ENCODE measurements around the gene PHOSPHO2.

The PHOSPHO2 gene
- 0 to 6.3 (median 1.5) reads per million in 9 experiments for total RNA-seq

- H3K27me3 Mint-ChIP-seq: no peaks in the 10 kb centered on the region
- peak within 1 kb of the TSS; percentile 87 to 97 for H3K4me3 Mint-ChIP-seq
- H3K9me3 Mint-ChIP-seq: peaks cover 0 to 6% of the 10 kb centered on the region in 2 donors
- H3K36me3 Mint-ChIP-seq (ENCODE audit: insufficient read depth): peaks cover 35% of the 10 kb centered on the region
- peak within 1 kb of the TSS; percentile 99 to 100 for H3K27ac Mint-ChIP-seq
- ATAC-seq (replicated peaks) (peak; percentile 89), DNase-seq (peak; percentile 99)
- peaks cover 4 to 14% of the 10 kb centered on the region in 2 donors for H3K4me1 Mint-ChIP-seq (ENCODE audit: low read depth in 2 of 2)
These were observed at the start of gene PHOSPHO2, which contains the start of gene CFAP210 for GRCh38 chr2:169694113-169694893. Gene PHOSPHO2 (plus strand): TSS chr2:169694469. CDS start chr2:169700972, 6,503 bp downstream. Gene CFAP210 (minus strand): TSS chr2:169694405. CDS start chr2:169694327, 78 bp downstream.

- no peaks in the 10 kb centered on the region for H3K36me3 Mint-ChIP-seq (ENCODE audit: insufficient read depth)
These were observed 46.8 kb upstream of the PHOSPHO2 start for GRCh38 chr2:169647496-169647895.

GRCh38 chr2:169649278-169649677, 45.0 kb upstream of the PHOSPHO2 start:
- DNase-seq: no peak

More at GRCh38 chr2:169647496-169647895, 46.8 kb upstream of the PHOSPHO2 start:
- Mint-ChIP-seq H3K27ac (no peak overlapping the region), H3K4me1 (ENCODE audit: low read depth in 2 of 2) (no peaks in the 10 kb centered on the region), H3K9me3 (no peaks in the 10 kb centered on the region), H3K4me3 (no peak overlapping the region), H3K27me3 (peaks cover 0 to 7% of the 10 kb centered on the region in 2 donors)
- DNase-seq: no peak
- no peak for ATAC-seq (replicated peaks)

GRCh38 chr2:169653636-169654035, 40.6 kb upstream of the PHOSPHO2 start:
- no peaks in the 10 kb centered on the region for H3K4me1 Mint-ChIP-seq (ENCODE audit: low read depth in 2 of 2)
- DNase-seq (no peak), ATAC-seq (replicated peaks) (no peak)
- H3K27me3 Mint-ChIP-seq: peaks cover 11 to 28% of the 10 kb centered on the region in 2 donors
- H3K4me3 Mint-ChIP-seq: no peak overlapping the region
- no peak overlapping the region for H3K27ac Mint-ChIP-seq
- no peaks in the 10 kb centered on the region for H3K36me3 Mint-ChIP-seq (ENCODE audit: insufficient read depth)
- H3K9me3 Mint-ChIP-seq: no peaks in the 10 kb centered on the region

More at GRCh38 chr2:169649278-169649677, 45.0 kb upstream of the PHOSPHO2 start:
- H3K4me1 Mint-ChIP-seq (ENCODE audit: low read depth in 2 of 2): no peaks in the 10 kb centered on the region
- H3K27ac Mint-ChIP-seq: no peak overlapping the region
- H3K27me3 Mint-ChIP-seq: peaks cover 11 to 21% of the 10 kb centered on the region in 2 donors
- ATAC-seq (replicated peaks): no peak
- no peaks in the 10 kb centered on the region for H3K36me3 Mint-ChIP-seq (ENCODE audit: insufficient read depth)
- H3K9me3 Mint-ChIP-seq: no peaks in the 10 kb centered on the region
- no peak overlapping the region for H3K4me3 Mint-ChIP-seq

GRCh38 chr2:169656164-169656563, 38.1 kb upstream of the PHOSPHO2 start:
- Mint-ChIP-seq H3K27ac (no peak overlapping the region), H3K36me3 (ENCODE audit: insufficient read depth) (no peaks in the 10 kb centered on the region), H3K9me3 (no peaks in the 10 kb centered on the region), H3K4me3 (no peak overlapping the region), H3K4me1 (ENCODE audit: low read depth in 2 of 2) (no peaks in the 10 kb centered on the region), H3K27me3 (peaks cover 13 to 28% of the 10 kb centered on the region in 2 donors)
- DNase-seq (no peak), ATAC-seq (replicated peaks) (no peak)

GRCh38 chr2:169658877-169659276, 35.4 kb upstream of the PHOSPHO2 start:
- no peaks in the 10 kb centered on the region for H3K9me3 Mint-ChIP-seq
- H3K4me1 Mint-ChIP-seq (ENCODE audit: low read depth in 2 of 2): no peaks in the 10 kb centered on the region
- DNase-seq: no peak
- H3K4me3 Mint-ChIP-seq: no peak overlapping the region
- no peaks in the 10 kb centered on the region for H3K36me3 Mint-ChIP-seq (ENCODE audit: insufficient read depth)
- no peak overlapping the region for H3K27ac Mint-ChIP-seq
- peaks cover 7 to 11% of the 10 kb centered on the region in 2 donors for H3K27me3 Mint-ChIP-seq
- no peak for ATAC-seq (replicated peaks)

- DNase-seq: no peak
- Mint-ChIP-seq H3K36me3 (ENCODE audit: insufficient read depth) (no peaks in the 10 kb centered on the region), H3K4me3 (no peak overlapping the region), H3K27ac (no peak overlapping the region), H3K27me3 (peaks cover 7% of the 10 kb centered on the region in 2 donors), H3K4me1 (ENCODE audit: low read depth in 2 of 2) (no peaks in the 10 kb centered on the region), H3K9me3 (no peaks in the 10 kb centered on the region)
- no peak for ATAC-seq (replicated peaks)
These were observed 34.9 kb upstream of the PHOSPHO2 start for GRCh38 chr2:169659320-169659719.

- DNase-seq: no peak
- H3K9me3 Mint-ChIP-seq: no peaks in the 10 kb centered on the region
- H3K27ac Mint-ChIP-seq: no peak overlapping the region
- H3K36me3 Mint-ChIP-seq (ENCODE audit: insufficient read depth): no peaks in the 10 kb centered on the region
- no peaks in the 10 kb centered on the region for H3K4me1 Mint-ChIP-seq (ENCODE audit: low read depth in 2 of 2)
- no peak for ATAC-seq (replicated peaks)
- H3K27me3 Mint-ChIP-seq: peaks cover 2 to 7% of the 10 kb centered on the region in 2 donors
- no peak overlapping the region for H3K4me3 Mint-ChIP-seq
These were observed 33.0 kb upstream of the PHOSPHO2 start for GRCh38 chr2:169661265-169661664.

GRCh38 chr2:169662744-169663143, 31.5 kb upstream of the PHOSPHO2 start:
- Mint-ChIP-seq H3K36me3 (ENCODE audit: insufficient read depth) (no peaks in the 10 kb centered on the region), H3K27ac (no peak overlapping the region), H3K4me1 (ENCODE audit: low read depth in 2 of 2) (no peaks in the 10 kb centered on the region), H3K9me3 (no peaks in the 10 kb centered on the region), H3K27me3 (peaks cover 0 to 7% of the 10 kb centered on the region in 2 donors), H3K4me3 (no peak overlapping the region)
- ATAC-seq (replicated peaks) (no peak), DNase-seq (no peak)

- DNase-seq: no peak
- Mint-ChIP-seq H3K4me1 (ENCODE audit: low read depth in 2 of 2) (no peaks in the 10 kb centered on the region), H3K4me3 (no peak overlapping the region), H3K27ac (no peak overlapping the region), H3K27me3 (peaks cover 0 to 7% of the 10 kb centered on the region in 2 donors), H3K9me3 (no peaks in the 10 kb centered on the region), H3K36me3 (ENCODE audit: insufficient read depth) (no peaks in the 10 kb centered on the region)
- no peak for ATAC-seq (replicated peaks)
These were observed 31.0 kb upstream of the PHOSPHO2 start for GRCh38 chr2:169663247-169663646.

- H3K36me3 Mint-ChIP-seq (ENCODE audit: insufficient read depth): no peaks in the 10 kb centered on the region
- no peaks in the 10 kb centered on the region for H3K9me3 Mint-ChIP-seq
- H3K4me1 Mint-ChIP-seq (ENCODE audit: low read depth in 2 of 2): no peaks in the 10 kb centered on the region
- ATAC-seq (replicated peaks) (no peak), DNase-seq (no peak)
- no peak overlapping the region for H3K27ac Mint-ChIP-seq
- H3K27me3 Mint-ChIP-seq: peaks cover 0 to 7% of the 10 kb centered on the region in 2 donors
- H3K4me3 Mint-ChIP-seq: no peak overlapping the region
These were observed 29.7 kb upstream of the PHOSPHO2 start for GRCh38 chr2:169664600-169664977.

GRCh38 chr2:169664978-169665930, 29.0 kb upstream of the PHOSPHO2 start:
- Mint-ChIP-seq H3K9me3 (no peaks in the 10 kb centered on the region), H3K27me3 (peaks cover 0 to 7% of the 10 kb centered on the region in 2 donors), H3K27ac (no peak overlapping the region), H3K36me3 (ENCODE audit: insufficient read depth) (no peaks in the 10 kb centered on the region), H3K4me3 (no peak overlapping the region), H3K4me1 (ENCODE audit: low read depth in 2 of 2) (no peaks in the 10 kb centered on the region)
- no peak for ATAC-seq (replicated peaks)
- no peak for DNase-seq

- H3K4me3 Mint-ChIP-seq: no peak overlapping the region
- H3K27me3 Mint-ChIP-seq: peaks cover 0 to 4% of the 10 kb centered on the region in 2 donors
- no peak overlapping the region for H3K27ac Mint-ChIP-seq
- DNase-seq (no peak), ATAC-seq (replicated peaks) (no peak)
- H3K4me1 Mint-ChIP-seq (ENCODE audit: low read depth in 2 of 2): no peaks in the 10 kb centered on the region
- H3K9me3 Mint-ChIP-seq: no peaks in the 10 kb centered on the region
- no peaks in the 10 kb centered on the region for H3K36me3 Mint-ChIP-seq (ENCODE audit: insufficient read depth)
These were observed 26.7 kb upstream of the PHOSPHO2 start for GRCh38 chr2:169667583-169667982.
